ENCODE results near the gene PRSS56.

Gene PRSS56

DNA sequence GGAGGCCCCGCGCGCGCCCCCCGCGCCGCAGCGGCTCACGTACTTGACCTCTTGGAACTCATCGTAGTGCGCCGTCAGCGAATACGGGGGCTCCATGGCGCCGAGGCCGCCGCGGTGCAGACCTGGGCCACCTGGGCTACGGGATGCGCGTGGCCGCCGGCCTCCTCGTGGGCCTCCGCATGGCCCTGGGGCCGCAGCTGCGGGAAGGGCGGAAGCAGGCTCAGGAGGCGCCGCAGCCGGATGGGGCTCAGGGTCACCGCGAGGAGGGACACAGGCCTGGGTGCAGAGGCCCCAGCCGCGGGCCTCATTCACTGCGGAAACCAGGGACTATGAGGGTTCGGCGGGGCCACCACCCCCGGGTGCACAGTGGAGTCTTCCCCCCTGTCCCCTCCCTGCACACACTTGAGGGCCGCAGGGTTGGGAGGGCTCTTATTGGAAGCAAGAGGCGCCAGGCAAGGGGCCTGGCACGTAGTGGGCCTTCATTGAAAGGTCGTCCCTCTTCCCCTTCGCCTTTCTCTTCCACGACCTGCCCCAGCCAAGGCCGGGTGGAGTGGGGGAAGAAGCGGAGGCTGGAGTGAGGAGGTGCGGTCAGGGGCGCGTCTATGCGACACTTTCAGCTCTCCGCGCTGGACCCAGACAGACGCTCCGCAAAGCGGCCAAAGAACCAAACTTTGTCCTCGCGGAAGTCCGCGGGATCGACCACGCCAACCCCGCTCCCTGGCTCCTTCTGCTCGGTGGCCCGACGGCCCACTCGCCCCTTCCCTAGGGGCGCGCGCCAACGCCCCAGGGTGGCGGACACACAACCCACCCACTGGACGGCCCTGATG lies 33.4 kb upstream of the PRSS56 start:
- no peak for DNase-seq

DNA sequence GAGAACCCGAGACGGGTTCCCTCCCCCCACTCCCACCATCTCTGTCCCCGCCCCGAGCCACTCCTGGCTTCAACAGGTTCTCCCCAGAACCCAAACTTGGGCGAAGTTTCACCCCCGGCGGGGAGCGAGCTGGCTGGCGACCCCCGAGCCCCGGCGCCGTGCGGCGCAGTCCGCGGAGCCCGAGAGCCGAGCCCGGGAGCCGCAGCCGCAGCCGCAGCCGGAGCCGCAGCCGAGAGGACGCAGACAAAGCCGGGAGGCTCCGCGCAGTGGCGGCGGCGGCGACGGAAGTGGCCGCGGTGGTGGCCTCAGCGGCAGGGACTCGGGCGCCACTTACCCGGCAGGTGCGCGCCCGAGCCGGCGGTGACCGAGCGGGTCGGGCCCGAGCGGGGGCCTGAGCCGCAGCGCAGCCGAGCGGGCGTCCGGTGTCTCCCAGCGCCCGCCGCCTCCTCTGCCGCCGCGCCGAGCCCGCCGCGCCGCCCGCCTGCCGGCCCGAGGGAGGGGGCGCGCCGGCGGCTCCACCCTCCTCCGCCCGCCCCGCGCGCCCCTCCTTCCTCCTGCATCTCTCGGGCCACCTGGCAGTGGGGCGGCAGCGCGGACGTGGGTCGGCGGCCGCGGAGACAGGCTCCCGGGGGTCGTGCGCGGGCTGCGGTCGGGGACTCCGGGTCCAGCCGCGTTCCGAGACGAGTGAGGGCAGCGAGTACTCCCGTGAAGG lies 32.6 kb upstream of the PRSS56 start, which contains the start of gene ECEL1:
Gene ECEL1, minus strand, starts transcription at position 450 of the 712 bp plus-strand sequence. CDS start 1,181 bp downstream, outside the sequence.
- DNase-seq, result no peak

DNA sequence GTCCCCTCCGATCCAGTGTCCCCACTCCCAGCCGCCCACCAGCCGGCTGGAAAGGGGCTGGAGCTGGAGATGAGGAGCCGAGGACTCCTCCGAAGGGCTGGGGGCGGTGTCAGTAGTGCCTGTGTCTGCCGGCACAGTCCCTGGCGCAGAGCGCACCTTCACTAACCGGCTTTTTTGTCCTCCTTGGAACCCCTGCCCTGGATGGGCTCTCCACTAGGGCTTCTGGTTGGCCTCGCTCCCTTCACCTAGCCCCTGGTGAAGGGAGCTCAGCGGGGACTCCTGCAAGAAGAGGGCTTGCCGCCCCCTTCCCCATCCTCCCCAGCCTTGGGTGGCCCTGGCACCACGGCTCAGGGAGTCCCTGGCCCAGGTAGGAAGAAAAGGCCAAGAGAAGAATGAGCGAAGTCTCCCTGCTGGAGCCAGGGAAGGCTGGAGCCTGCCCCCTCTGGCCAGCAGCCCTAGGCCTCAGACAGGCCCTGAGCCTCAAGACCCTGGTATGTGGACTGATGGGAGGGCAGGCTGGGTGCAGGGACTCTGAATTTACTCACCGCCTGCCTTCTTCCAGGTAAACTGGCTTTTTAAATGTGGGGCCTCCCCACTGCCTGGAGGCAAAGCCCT lies 32.0 kb upstream of the PRSS56 start:
- DNase-seq, result no peak

DNA sequence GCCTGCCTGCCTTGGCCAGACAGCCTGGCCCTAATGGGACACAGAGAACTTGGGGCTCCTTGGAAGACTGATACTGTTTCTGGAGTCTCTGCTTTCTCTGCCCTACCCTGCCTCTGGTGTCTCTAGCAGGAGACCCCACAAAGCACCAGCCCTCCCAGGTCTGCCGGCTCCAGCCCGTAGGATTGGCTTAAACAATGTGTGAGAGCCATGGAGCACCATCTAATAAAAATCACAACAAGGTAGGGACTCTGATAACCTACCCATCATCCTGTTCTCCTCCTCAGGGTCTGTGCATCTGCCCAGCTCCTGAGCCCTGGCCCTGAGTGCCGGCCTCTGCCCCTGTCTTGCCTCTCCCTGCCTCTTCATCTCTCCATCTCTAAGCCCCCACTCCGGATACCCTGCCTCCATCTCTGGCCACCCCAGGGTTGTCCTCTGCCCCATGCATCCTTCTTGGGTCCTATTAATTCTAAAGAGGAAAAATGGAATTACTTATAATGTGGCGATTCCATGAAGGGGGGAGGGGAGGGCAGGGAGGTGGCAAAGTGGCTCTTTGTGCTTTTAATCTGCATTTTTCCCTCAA lies 31.4 kb upstream of the PRSS56 start:
- DNase-seq, result no peak

DNA sequence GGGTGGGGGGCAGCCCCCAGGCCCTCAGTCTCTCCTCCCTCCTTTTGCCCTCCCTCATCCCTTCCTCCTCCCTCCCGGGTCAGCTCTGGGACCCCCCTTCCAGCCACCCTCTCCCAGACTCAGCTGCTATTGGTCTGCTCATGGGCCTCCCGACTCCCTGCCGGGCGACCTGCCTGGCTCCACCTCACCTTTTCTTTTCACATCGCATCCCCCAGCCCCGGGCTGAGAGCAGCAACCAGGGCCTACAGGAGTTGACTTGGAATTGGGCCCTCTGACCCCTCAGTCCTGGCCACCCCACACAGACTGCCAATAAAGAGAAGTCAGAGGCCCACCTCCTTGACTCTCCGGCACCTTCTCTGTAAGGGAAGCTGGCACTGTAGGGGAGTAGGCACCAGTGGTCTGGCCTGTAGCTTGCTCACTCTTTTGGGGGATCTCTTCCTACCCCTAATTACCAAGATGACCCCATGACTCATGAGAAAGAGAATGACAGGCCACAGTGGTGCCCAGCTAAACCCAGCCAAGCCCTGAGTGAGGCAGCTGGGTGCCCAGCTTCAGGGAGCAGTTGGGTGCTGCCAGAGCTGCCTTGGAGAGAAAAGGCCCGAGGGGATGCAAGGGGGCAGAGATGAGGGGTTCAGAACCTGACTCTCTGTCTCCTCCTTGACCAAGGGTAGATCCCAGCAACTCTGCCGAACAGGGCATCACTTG lies 30.5 kb upstream of the PRSS56 start:
- DNase-seq, result no peak

DNA sequence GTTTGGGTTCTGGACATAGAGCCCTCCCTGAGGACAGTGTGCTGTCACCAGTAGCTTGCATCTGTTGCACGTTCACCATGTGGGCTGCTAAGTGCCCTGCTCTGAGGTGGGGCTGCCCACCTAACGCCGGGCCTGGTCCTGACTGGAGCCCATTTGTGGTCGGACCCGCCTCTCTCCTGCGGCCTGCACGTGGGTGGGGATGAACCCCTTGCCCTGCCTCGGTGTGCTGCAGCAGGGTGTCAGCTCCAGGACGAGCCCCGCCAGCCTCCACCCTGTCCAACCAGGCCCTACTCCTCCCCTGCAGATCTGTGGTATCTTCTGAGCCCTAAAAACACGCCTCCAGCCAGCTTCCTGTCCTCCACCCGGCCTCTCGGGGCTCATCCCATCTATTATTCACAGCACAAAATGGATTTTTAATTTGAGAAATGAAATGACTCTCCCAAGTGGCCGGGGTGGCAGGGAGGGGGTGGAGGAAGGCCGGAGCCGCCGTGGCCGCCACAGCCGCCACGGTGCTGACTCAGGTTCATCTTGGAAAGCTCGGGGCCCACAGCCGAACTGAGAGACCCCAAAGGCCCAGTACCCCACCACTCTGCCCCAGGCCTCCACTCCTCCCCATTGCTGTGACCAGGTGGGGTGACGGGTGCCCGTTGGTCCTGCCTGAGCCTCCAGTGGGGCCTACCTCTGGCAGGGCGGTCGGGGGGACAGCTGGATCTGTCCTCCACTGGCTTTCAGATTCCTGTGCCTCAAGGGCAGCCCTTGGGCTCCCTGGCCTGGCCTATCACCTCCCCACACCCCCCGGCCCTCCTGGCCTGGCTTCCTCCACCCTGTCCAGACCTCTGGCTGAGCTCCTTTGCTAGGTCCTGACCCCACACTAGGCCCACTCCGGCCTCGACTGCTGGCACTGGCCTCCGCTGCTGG lies 29.7 kb upstream of the PRSS56 start:
- DNase-seq, result no peak

DNA sequence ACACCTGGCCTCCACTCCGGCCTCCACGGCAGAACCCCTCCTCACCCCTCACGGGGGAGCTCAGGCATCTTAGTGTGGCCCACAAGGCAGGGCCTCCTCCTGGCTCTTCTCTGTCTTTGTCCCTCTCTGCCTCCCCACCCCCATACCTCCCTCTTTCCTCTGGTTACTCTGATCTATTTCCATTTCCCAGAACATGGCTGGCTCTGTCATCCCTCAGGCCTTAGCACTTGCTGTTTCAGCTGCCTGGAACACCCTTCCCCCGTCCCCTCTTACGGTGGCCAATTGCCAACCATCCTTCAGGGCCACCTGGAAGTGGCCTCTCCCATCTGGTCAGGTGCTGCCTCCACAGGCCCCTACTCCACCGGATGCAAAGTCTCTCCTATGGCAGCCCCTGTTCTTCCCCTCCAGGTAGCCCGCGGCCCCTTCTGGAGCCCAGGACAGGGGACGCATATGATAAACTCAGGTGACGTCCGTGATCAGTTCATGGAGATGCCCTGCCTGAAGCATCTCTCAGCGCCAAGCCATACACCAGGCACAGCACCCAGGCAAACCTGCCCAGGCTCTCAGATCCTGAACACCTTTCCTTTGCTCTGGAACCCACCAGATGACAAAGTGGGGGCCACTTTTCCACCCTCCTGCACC lies 28.9 kb upstream of the PRSS56 start:
- DNase-seq, result no peak

DNA sequence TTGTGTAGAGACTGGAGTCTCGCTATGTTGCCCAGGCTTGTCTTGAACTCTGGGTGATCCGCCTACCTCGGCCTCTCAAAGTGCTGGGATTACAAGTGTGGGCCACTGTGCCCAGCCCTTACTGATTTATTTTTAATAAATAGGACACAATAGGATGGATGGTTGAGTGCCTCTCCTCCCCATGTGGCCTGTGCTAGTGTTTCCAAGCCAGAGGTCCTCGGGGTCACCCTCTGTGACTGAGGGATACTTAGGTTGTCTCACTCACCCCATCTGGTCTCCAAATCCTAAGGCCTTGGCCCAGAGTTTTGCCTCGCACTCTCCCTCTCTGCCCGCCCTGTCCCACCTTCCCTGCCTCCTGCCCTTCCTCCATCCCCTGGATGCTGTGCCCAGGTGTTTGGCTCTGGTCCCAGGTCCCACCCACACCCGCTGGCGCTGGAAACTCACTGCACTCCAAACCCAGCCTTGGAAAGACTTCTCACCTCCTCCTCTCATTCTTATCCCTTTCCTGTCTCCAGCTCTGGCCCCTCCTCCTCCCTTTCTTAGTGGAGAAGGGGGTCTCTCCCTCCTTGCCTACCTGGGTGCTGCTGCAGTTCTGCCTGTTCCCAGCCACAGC lies 27.8 kb upstream of the PRSS56 start:
- DNase-seq, result no peak

DNA sequence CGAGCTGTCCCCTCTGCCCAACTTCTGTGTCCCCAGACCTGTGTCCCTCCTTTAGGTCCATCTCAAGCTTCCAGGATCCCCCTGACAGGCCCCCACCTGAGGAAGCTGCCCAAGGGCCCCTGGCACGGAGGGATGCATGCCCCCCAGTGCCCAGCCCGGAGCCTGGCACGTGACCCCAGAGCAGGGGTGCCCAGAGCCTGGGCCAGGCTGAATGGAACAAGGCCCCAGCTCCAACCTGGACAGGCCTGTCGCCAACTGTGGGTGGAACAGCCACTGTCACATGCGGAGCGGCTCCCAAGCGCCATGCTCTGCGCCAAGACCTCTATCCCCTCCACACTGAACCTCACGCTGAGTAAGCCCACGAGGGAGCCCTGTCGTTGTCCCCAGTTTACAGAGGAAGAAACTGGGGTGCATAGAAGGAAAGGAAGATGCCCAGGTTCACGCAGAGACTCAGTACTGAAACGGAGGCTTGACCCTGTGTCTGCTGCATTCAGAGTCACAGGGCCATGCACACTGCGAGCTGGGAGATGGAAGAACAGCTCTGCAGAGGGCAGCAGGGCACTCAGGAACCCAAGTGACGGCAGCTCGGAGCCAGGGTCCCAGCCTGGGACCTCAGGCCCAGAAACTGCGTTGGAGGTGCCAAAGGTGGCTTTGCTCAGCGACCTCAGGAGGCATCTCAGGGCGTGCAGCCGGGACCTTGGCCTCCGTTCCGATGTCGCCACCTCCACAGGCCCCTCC lies 27.1 kb upstream of the PRSS56 start:
- no peak for DNase-seq

DNA sequence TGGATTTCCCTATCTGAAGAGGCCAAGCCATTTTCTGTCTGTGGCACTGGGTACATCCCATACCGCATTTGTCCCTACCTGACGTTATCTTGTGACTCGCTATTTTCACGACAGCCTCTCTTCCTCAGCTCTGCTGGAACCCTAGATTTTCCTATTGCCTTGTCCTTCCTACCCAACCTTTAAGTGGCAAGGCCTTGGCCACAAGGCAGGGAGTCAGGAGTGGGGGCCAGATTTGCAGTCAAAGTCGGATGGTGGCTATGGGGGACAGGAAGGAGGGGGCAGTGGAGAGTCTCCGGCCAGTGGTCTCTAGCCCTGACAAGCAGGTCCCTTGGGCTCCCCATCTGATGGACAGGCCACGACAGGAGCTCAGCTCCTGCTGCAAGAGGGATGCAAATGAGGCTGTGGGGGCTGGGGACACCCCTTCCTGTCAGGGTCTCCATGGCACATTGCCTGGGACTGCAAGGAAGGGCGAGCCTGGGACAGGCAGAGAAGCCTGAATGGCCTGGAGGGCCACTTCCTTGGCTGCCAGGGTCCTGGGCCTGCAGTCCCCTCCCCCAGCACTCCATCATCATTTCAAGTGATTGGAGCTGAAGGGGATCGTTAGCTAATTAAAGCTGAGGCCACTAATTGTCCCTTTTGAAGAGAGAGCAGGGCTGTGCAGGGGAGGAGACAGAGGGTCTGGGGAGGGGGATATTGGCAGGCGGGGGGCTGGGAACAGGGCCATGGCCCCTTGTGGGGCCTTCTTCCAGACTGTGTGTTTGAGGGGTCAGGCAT lies 26.3 kb upstream of the PRSS56 start:
- no peak for DNase-seq

DNA sequence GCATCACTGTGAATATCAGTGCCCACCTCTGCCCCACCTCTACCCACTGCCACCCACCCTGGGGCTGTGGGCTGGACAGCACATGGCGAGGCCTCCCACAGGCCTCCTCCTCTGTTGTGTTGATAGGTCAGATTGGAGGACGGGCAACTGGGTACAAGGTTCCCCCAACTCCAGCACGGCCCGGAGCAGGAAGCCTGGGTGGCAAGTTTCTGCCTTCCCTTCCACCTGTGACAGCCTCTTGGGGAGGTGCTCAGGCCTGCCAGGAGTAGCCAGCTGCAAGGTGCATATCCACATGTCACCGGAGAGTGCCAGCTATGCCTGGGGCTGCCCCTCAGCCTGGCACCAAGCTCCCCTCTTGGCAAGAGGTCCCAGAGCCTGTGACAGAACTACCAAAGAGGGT lies 25.6 kb upstream of the PRSS56 start:
- DNase-seq, result no peak

DNA sequence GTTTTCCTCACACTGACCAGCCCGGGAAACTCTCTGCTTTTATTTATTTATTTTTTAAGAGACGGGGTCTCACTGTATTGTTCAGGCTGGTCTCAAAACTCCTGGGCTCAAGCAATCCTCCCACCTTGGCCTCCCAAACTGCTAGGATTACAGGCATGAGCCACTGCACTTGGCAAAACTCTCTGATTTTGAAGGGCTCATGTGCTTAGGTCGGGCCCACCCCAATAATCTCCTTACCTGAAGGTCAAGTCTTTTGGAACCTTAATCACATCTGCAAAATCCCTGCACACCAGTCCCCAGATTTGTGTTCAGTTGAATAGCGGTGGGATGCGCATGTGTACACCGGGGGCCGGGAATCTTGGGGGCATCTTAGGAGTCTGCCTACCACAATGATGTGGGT lies 24.9 kb upstream of the PRSS56 start:
- DNase-seq, result no peak

DNA sequence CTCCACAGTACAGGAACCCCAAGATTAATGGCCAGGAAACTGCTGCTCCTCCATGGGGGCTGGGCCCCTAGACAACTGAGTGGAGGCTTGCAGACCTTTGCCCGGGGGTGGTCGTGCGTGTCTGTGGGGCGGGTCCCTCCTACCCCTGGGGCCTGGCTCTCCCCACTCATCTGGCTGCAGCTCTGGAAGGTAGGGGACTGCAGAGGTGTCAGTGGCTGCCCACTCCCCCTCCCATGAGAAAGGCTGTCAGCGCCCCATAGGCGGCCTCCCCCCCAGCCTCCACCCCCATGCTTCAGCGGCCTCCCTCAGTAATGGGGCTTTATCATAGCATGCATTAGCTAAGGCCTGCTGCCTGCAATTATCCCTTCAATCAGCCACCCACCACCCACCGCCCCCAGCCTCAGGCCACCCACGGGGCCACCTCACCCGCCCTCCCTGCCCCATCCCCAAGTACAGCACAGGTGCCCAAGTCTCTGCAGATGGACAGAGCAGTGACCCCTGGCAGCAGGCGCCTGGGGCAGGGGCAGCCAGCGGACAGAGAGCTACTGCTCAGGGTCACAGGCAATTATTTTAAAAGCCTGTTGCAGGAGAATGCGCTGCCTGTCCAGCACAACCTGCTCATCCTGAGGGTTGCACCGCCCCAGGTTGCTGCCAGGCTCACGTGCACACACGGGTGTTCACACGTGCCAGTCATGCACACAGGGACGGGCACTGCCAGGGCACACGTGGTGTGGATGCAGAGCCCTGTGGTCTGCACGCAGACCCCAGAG lies 23.5 kb upstream of the PRSS56 start:
- DNase-seq, result no peak

DNA sequence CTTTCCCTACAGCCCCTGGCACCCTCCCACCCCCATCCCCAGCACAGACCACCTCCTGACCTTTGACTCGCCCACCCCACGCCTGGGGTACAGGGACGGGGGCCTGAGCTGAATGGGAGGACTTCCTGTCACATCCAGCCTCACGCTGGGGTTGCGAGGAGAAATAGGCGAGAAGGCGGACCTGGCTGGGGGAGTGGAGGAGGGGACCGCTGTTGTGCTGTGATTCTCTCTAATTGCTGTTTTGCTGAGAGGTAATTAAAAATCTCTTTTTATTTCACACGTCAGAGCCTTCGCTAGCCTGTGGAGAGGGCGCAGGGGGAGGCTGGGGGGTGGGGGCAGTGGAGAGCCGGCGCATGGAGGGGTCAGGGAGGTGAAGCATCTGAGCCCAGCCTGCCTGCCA lies 22.8 kb upstream of the PRSS56 start:
- DNase-seq, result no peak

DNA sequence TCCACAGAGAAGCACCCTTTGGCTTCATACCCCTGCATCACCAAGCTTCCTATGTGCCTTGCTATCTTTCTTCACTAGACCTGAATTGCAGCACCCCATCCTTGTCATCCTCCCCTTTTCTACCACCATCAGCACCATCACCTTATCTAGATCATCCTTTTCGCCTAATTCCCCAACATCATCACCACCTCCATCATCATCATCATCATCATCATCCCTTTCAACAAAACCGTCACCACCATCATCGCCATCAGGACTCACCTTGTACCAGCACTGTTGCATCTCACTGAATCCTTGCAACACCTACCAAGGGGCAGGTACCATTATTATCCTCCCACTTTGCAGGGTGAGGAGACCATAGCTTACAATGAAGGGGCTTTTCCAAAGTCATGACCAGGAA lies 21.7 kb upstream of the PRSS56 start:
- no peak for DNase-seq

DNA sequence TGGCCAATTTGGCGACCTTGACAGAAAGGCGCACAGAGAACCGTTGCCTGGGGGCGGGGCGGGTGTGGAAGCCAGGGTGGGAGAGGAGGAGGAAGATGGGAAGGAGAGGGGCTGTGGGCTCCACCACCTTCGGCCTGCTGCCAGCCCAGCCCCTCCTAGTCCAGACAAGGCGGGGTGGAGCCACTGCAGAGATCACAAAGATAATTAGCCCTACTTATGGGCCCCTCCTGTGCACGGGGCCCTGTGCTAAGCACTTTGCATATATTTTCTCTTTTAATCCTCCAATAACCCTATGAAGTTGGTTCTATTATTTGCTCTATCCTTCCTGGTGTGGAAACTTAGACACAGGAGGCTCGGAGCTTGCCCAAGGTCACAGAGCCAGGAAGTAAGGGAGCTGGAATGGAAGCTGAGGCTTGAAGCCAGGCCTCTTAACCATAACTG lies 18.8 kb upstream of the PRSS56 start:
- DNase-seq, result no peak

DNA sequence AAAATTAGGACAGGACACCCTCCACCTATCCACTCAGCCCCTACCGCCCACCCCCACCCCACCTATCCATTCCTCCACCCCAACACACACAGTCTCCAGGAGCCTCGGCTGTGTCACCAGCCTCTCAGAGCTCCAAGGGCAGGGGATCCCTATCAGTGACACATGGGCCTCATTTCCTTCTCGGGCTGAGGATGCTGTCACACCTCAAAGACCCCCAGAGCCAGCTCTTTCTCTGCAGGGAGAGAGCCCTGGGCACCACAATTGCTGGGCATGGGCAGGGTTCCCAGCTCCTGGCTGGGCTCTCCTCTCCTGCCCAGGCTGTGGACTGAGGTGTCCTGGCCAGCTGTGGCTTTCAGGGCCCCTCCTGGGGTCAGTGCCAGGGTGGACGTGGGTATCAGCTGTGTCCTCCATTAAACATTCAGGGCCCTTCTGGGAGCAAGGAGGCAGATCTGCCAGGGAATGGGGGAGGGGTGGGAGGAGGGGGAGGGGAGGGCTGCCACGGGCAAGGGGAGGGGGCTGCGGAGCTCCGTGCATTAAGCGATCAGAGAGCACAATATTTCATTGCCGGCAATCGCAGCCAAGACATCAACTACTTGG lies 18.3 kb upstream of the PRSS56 start:
- no peak for DNase-seq

DNA sequence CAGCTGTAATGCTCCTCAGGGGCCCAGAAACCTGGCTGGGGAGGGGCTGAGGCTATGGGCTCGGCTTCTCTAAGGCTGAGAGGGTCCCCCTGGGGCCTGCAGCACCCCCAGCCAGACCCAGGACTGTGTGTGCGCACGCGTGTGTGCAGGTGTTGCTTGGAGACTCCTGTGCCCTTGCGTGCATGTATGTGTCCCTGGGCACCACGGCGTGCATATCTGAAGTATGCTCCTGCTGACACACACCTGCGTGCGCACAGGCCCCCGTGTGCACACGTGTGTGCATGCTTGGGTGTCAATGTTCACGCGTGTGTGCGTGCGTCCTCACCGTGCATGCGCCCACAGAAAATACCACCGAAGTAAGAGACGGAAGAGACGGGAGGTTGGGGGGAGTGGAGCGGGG lies 17.7 kb upstream of the PRSS56 start:
- no peak for DNase-seq
